Thymus (tissue), 11 donors: ENCODE data around the gene ILF3. TPM values are rescaled to one million over a fixed set of nuclear protein-coding genes. Genes with fewer than 3 reads are reported as not detected.

Experiments used
- DNase-seq, 9 donors: peaks; one replicate each; pipeline ENCODE4 v3.0.0-alpha.2; 2013; ENCODE audit warnings: low spot score in 9 of 9, low read depth in 6 of 9, missing footprints in 1 of 9
- H3K27ac ChIP-seq, 2 donors: one replicate each; pipeline ENCODE4 v1.5.1; 2013; ENCODE audit warnings: control low read depth in 1 of 2, low read depth in 1 of 2, low read length in 1 of 2, mild to moderate bottlenecking in 1 of 2, moderate library complexity in 1 of 2
- H3K27me3 ChIP-seq, 2 donors: one replicate each; pipeline ENCODE4 v1.5.1; 2013; ENCODE audit warnings: low read length in 1 of 2; ENCODE audit not compliant: control insufficient read depth in 2 of 2, insufficient read depth in 1 of 2
- H3K36me3 ChIP-seq, 2 donors: one replicate each; pipeline ENCODE4 v1.5.1; 2013; ENCODE audit warnings: low read length in 1 of 2, mild to moderate bottlenecking in 1 of 2, moderate library complexity in 1 of 2; ENCODE audit not compliant: control insufficient read depth in 2 of 2, insufficient read depth in 2 of 2
- H3K4me1 ChIP-seq, 2 donors: one replicate each; pipeline ENCODE4 v1.5.1; 2013; ENCODE audit warnings: low read length in 2 of 2; ENCODE audit not compliant: control insufficient read depth in 2 of 2, insufficient read depth in 2 of 2
- H3K4me3 ChIP-seq, 2 donors: one replicate each; pipeline ENCODE4 v1.5.1; 2013; ENCODE audit warnings: low read length in 2 of 2, control low read depth in 1 of 2, mild to moderate bottlenecking in 1 of 2
- H3K9me3 ChIP-seq, 2 donors: one replicate each; pipeline ENCODE4 v1.5.1; 2013; ENCODE audit warnings: low read length in 1 of 2, mild to moderate bottlenecking in 1 of 2; ENCODE audit not compliant: control insufficient read depth in 2 of 2, insufficient read depth in 1 of 2
- WGBS: extraction: QIAGEN DNeasy Blood & Tissue Kit; methylation state at CpG from one replicate; pipeline ENCODE4 v1.1.7; 2013; 5-methylcytosine and 5-hydroxymethylcytosine counted together
- polyA plus RNA-seq: library from polyadenylated mRNA; stranded (reverse); fragments of 200-250 nt; gene quantifications from one replicate; pipeline ENCODE4 v1.2.3, GENCODE V29; 2013
- total RNA-seq: library from RNA; stranded (reverse); fragments of 120-200 nt; gene quantifications from one replicate; pipeline ENCODE4 v1.2.4, GENCODE V29; 2013
- donor health status: healthy.

Gene ILF3
- total and polyA plus RNA-seq, 2 donors, result 60.7 to 185 TPM

DNA sequence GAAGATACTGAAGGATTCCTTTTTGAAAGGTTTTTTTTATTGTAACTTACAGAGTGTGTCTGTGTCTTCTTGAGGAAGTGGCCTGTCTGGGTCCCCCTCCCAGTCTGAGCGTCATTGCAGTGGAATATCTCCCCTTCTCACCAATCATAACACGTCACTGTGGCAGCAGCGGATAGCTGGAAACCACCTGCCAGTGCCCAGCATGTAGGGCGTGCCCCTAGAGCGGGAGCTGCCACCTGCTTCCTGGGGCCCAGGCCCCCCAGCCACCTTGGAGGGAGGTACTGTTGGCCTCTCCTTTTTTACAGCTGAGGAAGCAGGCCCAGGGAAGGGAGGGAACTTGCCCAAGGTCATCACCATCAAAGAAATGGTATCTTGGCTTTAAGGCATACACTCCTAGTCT lies 59.2 kb downstream of the ILF3 start:
- no peak overlapping the region for H3K4me3 ChIP-seq
- peak overlapping the region; percentile 15 to 88 for H3K27ac ChIP-seq
- H3K36me3 ChIP-seq, result peaks cover 0 to 5% of the 10 kb centered on the region in 2 donors
- 17% methylated on average over 5 of the region's 5 CpGs for WGBS
- no peaks in the 10 kb centered on the region for H3K27me3 ChIP-seq
- DNase-seq, result peak in 5 of 9 donors; percentile 62 to 88 (median 72)
- H3K4me1 ChIP-seq, result peaks cover 20 to 55% of the 10 kb centered on the region in 2 donors
- H3K9me3 ChIP-seq, result no peaks in the 10 kb centered on the region

- H3K27ac ChIP-seq, result peak overlapping the region; percentile 62 to 66
- H3K4me3 ChIP-seq, result peak overlapping the region in 1 of 2 donors; percentile 100
- 33% methylated on average over 12 of the region's 12 CpGs for WGBS
- H3K36me3 ChIP-seq, result peaks cover 7 to 19% of the 10 kb centered on the region in 2 donors
- no peak for DNase-seq
- H3K4me1 ChIP-seq, result peaks cover 33 to 61% of the 10 kb centered on the region in 2 donors
- H3K27me3 ChIP-seq, result no peaks in the 10 kb centered on the region
- no peaks in the 10 kb centered on the region for H3K9me3 ChIP-seq
Measured at GRCh38 chr19:10717054-10717355, 62.9 kb downstream of the ILF3 start.

DNA sequence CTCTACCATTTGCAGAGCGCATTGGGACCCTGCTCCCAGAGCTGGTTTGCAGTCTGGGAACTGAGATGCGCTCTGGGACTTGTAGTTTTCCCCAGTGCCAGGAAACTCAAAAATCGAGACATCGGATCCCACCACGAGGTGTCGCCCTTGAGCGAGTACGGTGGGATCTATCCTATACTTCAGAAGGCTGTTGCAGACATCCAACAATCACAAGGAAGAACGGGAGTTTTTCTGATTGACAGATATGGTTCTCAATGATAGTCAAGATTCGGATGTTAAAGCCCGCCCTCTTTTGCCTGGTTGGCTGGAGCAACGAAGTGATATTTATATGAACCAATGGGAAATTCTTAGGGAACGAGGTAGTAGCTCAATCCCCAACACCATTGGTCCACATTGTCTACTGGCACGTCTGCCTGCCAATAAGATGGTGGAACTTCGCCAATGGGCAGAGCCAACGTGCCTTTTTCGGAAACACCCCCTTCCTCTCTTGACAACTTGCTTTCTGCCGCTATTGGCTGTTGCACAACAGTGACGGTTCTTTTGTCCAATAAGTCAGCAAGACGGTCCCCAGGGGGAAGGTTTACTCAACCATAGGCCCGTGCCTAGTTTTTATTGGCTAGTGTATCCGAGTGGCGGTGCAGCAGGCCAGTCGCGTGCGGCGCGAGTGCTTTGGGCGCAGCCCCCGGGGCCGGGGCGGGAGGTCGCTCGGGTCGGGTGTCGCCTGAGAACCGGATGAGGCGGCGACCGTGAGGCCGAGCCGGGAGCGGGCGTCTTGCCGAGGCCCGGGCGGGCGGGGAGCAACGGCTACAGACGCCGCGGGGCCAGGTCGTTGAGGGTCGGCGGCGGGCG lies 63.4 kb downstream of the ILF3 start, which contains the start of gene DNM2:
TSS of gene DNM2 (plus strand) at position 724 of the 849 bp plus-strand sequence. CDS start 164 bp downstream, outside the sequence.
- H3K4me1 ChIP-seq, result peaks cover 33 to 55% of the 10 kb centered on the region in 2 donors

GRCh38 chr19:10718205-10719196 lies 64.4 kb downstream of the ILF3 start:
- peak in 2 of 9 donors; percentile 49 to 51 for DNase-seq
- peaks cover 25 to 46% of the 10 kb centered on the region in 2 donors for H3K4me1 ChIP-seq
- peaks cover 12 to 19% of the 10 kb centered on the region in 2 donors for H3K36me3 ChIP-seq
- H3K9me3 ChIP-seq, result no peaks in the 10 kb centered on the region
- no peaks in the 10 kb centered on the region for H3K27me3 ChIP-seq
- 2% methylated on average over 70 of the region's 70 CpGs for WGBS
- peak overlapping the region; percentile 83 to 100 for H3K4me3 ChIP-seq
- H3K27ac ChIP-seq, result peak overlapping the region; percentile 47 to 89

More for the DNA sequence above, 63.4 kb downstream of the ILF3 start, which contains the start of gene DNM2:
- Histone ChIP-seq H3K27me3 (no peaks in the 10 kb centered on the region), H3K9me3 (no peaks in the 10 kb centered on the region), H3K36me3 (peaks cover 9 to 19% of the 10 kb centered on the region in 2 donors), H3K27ac (peak within 1 kb of the TSS; percentile 66 to 89), H3K4me3 (peak within 1 kb of the TSS; percentile 83 to 100)
- WGBS, result under 1% methylated on average over 57 of the region's 57 CpGs
- DNase-seq, result peak; percentile 97 to 100 (median 99)

GRCh38 chr19:10719466-10719961 lies 65.4 kb downstream of the ILF3 start:
- no peaks in the 10 kb centered on the region for H3K9me3 ChIP-seq
- no peak overlapping the region for H3K27ac ChIP-seq
- no peak for DNase-seq
- H3K4me3 ChIP-seq, result peak overlapping the region; percentile 83 to 100
- peaks cover 18 to 20% of the 10 kb centered on the region in 2 donors for H3K36me3 ChIP-seq
- H3K27me3 ChIP-seq, result no peaks in the 10 kb centered on the region
- WGBS, result 58% methylated on average over 5 of the region's 5 CpGs
- H3K4me1 ChIP-seq, result peaks cover 18 to 36% of the 10 kb centered on the region in 2 donors

GRCh38 chr19:10720607-10721125 lies 66.5 kb downstream of the ILF3 start:
- Histone ChIP-seq H3K27me3 (no peaks in the 10 kb centered on the region), H3K4me1 (peaks cover 18 to 31% of the 10 kb centered on the region in 2 donors), H3K27ac (no peak overlapping the region), H3K36me3 (peaks cover 19 to 23% of the 10 kb centered on the region in 2 donors), H3K9me3 (no peaks in the 10 kb centered on the region), H3K4me3 (no peak overlapping the region)
- DNase-seq, result no peak
- WGBS, result 97% methylated on average over 6 of the region's 6 CpGs

DNA sequence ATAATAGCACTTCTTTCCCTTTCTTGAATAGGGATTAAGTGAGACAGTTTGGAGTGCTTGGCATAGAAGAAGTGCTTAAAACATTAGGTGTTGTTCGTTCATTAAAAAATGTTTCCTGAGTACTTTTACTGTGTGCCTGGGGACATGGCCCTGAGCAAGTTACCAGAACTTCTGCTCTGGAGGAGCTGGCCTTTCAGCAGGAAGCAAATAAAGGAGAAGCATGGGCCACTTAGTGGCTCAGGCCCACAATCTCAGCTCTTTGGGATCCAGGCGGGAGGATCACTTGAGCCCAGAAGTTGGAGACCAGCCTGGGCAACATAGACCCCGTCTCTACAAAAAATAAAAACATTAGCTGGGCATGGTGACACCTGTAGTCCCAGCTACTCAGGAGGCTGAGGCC lies 69.4 kb downstream of the ILF3 start:
- no peak for DNase-seq
- peaks cover 22 to 29% of the 10 kb centered on the region in 2 donors for H3K36me3 ChIP-seq
- WGBS, result 97% methylated on average over 3 of the region's 3 CpGs

DNA sequence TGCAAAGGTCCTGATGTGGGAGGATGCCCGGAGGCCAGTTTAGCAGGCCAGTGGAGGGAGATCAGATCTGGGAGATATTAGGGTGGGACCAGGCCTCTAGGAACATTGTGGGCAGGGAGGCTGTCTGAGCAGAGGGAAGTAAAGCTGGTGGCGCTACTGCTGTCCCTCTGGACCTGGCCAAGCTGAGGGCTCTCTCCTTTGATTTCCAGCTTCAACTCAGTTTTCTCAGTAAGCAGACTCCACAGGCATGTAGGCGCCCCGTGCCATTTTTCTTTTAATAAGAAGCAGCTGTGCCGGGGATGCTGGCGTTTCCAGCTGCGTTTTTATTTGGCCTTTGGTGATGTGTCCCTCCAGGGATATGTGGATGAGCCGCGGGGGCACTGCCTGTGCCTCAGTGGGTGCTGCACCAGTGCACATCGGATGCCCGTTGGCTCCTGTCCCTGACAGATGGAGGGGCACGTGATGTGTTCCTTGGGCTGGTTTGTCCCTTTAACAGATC lies 70.5 kb downstream of the ILF3 start:
- Histone ChIP-seq H3K27me3 (no peaks in the 10 kb centered on the region), H3K4me1 (peaks cover 6 to 11% of the 10 kb centered on the region in 2 donors), H3K4me3 (no peak overlapping the region), H3K9me3 (no peaks in the 10 kb centered on the region), H3K36me3 (peaks cover 28 to 29% of the 10 kb centered on the region in 2 donors), H3K27ac (no peak overlapping the region)
- 95% methylated on average over 12 of the region's 12 CpGs for WGBS
- no peak for DNase-seq

More for the DNA sequence above, 69.4 kb downstream of the ILF3 start:
- Histone ChIP-seq H3K27me3 (no peaks in the 10 kb centered on the region), H3K27ac (no peak overlapping the region), H3K9me3 (no peaks in the 10 kb centered on the region), H3K4me1 (peaks cover 13 to 19% of the 10 kb centered on the region in 2 donors), H3K4me3 (no peak overlapping the region)
